NCI-H526 (cell line): ENCODE measurements around the gene COPS3.

ENCODE experiments used
- DNase-seq, 2 experiments: peaks; one replicate each; lab custom pipeline; 2025; lab: John Stamatoyannopoulos, UW

COPS3 gene

DNA sequence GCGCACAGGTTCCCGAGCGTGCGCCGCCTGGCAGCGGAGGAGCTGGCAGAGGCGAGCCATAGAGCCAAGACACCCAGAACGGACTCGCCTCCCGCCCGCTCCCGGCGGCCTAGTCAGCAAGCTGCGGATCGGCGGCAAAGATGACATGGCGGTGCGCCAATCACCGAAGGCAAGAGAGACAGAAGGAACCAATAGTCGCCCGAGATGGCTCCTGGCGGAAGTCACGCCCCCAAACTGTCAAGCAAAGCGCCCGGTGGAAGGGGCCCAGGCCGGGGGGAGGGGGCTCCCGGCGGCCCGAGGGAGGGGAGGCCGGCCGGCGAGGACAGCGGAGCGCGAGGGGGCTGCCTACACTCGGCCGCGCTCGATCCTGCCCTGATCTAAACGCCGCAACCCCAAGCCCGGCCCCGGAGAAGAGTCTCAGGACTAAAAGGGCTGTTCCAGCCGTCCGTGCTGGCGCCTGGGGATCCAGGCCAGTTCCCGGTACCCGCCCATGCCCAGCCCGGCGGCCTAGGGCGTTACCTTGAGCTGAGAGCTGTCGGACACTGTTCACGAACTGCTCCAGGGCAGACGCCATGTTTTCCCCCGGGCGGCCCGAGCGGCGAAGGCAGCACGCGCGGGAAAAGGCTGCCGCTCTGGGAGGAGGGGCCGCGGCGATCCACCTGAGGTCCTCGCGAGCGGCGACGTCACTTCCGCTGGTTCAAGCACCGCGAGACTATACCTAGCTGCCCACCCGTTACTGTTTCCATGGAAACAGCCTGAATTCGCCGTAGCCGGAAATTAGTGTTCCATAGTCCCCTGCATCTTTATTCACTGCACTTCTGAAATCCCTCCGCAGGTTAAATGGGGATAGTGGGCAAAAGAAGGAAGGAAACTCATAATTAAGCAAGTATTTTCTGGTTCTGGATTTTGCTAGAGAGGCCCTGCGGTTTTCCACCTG is at the start of gene COPS3:
COPS3 (minus strand) TSS at position 634 of the 937 bp plus-strand sequence; CDS start at position 574, 60 bp downstream.
- peak; percentile 88 to 95 for DNase-seq

DNA sequence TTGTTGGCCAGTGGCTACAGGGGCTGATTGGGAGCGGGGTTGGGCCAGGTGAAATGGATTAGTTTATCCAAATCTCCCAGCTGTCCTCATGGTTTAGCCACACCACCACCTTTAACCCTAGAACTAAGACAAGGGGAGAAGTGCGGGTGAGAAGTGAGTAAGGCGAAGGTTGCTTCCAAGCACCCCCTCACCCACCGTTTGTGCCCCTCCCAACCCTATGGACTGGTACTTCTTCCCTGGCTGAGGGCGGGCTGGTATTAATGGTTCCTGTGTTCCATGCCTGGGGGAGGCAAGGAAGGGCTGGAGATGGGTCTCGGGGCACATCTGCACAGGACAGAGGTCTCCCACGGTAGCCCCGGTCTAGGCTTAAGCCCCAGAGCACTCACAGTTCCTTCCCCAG is 47.2 kb upstream of the COPS3 start:
- DNase-seq = no peak

DNA sequence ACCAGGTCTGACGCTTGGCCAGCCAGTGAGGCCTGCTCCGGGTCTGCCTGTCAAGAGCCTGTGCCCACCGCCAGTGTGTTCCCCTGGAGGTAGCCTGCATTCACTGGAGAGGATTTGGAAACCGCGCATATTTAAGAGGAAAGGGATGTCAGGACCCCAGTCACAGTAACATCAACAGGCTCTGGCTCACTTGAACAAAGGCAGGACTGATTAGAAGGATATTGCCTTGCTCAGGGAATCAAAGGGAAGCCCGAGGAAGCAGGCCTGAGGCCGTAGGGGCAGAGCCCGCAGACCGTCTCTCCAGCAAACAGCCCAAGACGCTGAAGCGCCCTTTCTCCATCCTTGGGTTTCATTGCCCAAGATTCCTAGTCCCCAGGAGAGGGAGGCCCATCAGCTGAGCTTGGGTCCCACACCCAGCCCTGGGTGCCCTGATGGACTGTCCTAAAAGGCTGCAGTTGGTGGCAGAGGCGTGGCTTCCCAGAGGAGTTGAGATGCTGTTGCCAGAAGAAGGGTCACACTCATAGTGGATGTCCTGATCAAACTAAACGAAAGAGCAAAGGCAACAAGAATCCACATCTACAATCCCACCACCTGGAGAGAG is 45.3 kb upstream of the COPS3 start:
- DNase-seq = no peak

- DNase-seq = no peak
Measured at GRCh38 chr17:17325816-17326215, 44.8 kb upstream of the COPS3 start.

GRCh38 chr17:17325228-17325627 is 44.2 kb upstream of the COPS3 start:
- no peak for DNase-seq

GRCh38 chr17:17324616-17325015 is 43.6 kb upstream of the COPS3 start:
- DNase-seq = no peak

- DNase-seq = no peak
Measured at GRCh38 chr17:17322516-17323510, 41.8 kb upstream of the COPS3 start.

GRCh38 chr17:17321356-17322025 is 40.4 kb upstream of the COPS3 start:
- DNase-seq = no peak

GRCh38 chr17:17320911-17321220 is 39.8 kb upstream of the COPS3 start:
- DNase-seq = no peak

DNA sequence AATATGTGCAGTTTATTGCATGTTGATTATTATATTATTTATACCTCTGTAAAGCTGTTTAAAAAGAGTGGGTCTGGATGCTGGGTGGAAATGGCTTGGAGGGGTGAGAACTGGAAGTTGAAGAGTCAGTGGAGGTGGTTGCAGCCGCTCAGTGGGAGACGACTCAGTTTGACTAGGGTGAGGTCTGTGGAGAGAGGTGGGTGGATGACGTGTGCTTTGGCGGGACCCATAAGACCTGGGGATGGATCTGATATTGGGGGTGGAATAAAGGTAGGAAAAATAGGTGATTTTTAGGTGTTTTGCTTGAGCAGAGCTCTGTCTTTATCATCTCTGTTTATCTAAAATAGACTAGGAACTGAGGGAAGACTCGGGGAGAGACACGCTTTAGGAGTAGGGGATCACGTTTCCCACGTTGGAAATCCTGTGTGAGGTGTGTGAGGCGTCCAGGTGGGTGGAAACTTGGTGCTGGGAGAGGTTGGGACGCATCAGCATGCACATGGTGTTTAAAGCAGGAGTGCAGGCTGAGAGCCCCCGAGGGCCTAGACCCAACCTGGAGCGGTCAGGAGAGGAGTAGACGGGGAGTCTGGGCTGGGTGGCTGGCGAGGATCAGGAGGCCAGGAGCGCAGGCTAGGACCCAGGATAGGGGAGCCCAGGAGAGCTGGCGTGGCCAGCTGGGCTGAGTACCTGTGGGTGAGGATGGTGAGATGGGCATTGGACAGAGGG is 39.3 kb upstream of the COPS3 start:
- DNase-seq = no peak

DNA sequence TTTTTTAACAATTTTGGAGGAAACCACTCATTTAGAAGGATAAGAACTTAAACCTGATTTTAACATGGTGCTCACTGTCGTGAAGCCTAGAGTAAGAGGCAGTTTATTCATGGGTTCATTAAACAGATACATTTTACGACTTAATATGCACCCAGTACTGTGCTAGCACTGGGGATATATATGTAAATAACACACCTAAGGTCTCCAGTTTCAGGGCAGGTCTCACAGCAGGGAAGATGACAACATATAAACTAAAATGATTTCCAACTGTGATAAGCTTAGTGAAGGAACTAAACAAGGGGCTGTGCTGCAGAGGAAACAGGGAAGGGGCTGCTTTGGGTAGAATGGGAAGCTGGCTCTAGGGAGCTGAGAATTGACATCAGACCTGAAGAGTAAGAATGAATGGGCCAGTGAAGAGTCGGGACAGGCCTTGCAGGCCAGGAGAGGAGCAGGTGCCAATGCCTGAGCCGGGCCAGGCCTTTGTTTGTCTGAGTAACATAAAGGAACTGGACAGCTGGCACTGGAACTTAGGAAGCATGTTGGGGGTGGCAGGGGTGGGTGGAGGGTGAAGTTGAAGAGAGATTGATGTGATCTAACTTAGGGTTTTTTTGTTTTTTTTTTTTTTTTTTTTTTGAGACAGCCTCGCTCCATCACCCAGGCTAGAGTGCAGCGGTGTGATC is 34.2 kb upstream of the COPS3 start:
- peak; percentile 58 to 63 for DNase-seq

GRCh38 chr17:17314501-17315071 is 33.5 kb upstream of the COPS3 start:
- DNase-seq = no peak

DNA sequence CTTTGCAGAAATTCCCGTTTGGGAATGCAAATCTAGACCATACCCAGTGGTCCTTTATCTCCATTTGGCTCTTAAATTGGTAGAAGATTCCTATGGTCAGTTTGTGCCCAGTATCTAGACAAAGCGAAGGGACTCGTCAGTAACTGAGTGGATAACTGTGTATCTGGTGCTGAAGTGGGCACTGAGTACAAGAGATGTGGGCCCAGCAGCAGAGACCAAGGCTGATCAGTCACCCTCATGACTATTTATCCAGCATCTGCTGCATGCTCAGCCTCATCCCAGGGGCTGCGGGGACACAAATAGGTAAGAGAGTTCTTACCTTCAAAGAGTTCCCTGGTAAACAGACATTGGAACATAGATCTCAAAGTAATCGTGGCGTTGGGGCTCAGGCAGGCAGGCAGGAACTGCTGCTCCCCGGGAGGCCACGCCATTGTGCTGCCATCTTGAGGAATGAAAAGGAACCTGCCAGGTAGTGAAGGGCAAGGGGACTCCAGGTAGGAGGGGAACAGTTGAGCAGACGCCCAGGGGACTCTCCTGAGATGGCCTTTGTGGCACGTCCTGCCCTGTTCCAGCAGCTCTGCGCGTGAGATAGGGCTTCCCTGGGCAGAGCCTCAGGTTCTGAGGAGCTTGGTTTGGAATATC is 32.4 kb upstream of the COPS3 start:
- peak; percentile 30 to 71 for DNase-seq

DNA sequence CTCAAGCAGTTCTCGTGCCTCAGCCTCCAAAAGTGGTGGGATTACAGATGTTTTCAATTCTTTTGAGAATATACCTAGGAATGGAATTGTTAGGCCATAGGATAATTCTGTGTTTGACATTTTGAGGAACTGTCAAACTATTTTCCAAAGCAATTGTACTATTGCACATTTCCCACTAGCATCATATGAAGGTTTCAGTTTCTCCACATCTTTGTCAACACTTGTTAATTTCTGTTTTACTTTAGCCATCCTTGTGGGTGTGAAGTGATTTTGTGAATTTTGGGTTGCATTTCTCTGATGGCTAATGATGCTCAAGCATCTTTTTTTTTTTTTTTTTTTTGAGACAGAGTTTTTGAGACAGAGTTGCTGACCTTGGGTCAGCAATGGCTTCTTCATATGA is 28.3 kb upstream of the COPS3 start:
- DNase-seq = no peak

- DNase-seq = peak; percentile 3 to 53
Measured at GRCh38 chr17:17305281-17305801, 24.3 kb upstream of the COPS3 start.

- DNase-seq = no peak
Measured at GRCh38 chr17:17304521-17304985, 23.5 kb upstream of the COPS3 start.

GRCh38 chr17:17303847-17304490 is 22.9 kb upstream of the COPS3 start:
- DNase-seq = no peak

- peak; percentile 49 to 90 for DNase-seq
Measured at GRCh38 chr17:17303010-17303846, 22.2 kb upstream of the COPS3 start, which contains the start of gene NT5M. NT5M (plus strand) TSS chr17:17303373; CDS start chr17:17303551, 178 bp downstream.
